GM18861 (cell line): ENCODE measurements around the gene FBXO45.
"Not testable (repeated sequence)": the region's sequence is repeated elsewhere in the genome, so short reads cannot be mapped to it uniquely, and the experiment has no call there.

Source experiments
- ATAC-seq: cut with Tn5 transposase; IDR thresholded peaks from one replicate; pipeline ENCODE4 v1.9.1; 2021; ENCODE audit not compliant: unreplicated experiment

Gene FBXO45

GRCh38 chr3:196615234-196615633 lies 46.8 kb downstream of the FBXO45 start:
- not testable (repeated sequence) for ATAC-seq

DNA sequence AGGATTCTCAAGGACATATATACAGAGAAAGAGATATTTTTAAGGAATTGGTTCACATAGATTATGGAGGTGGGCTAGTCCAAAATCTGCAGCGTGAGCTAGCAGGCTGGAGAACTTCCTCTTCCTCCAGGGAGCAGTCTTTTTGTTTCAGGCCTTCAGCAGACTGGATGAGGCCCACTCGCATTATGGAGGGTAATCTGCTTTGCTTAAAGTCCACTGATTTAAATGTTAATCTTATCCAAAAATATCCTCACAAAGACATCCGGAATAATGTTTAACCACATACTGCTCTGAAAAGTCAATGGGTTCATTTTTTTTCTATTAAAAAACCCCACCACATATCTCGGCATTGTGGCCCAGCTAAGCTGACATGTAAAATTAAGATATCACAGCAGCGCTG lies 48.8 kb downstream of the FBXO45 start:
- ATAC-seq = no peak

GRCh38 chr3:196619223-196619622 lies 50.8 kb downstream of the FBXO45 start:
- no peak for ATAC-seq

DNA sequence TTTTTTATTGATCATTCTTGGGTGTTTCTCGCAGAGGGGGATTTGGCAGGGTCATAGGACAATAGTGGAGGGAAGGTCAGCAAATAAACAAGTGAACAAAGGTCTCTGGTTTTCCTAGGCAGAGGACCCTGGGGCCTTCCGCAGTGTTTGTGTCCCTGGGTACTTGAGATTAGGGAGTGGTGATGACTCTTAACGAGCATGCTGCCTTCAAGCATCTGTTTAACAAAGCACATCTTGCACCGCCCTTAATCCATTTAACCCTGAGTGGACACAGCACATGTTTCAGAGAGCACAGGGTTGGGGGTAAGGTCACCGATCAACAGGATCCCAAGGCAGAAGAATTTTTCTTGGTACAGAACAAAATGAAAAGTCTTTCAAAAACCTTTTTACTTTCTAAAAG lies 51.2 kb downstream of the FBXO45 start:
- ATAC-seq = not testable (repeated sequence)

DNA sequence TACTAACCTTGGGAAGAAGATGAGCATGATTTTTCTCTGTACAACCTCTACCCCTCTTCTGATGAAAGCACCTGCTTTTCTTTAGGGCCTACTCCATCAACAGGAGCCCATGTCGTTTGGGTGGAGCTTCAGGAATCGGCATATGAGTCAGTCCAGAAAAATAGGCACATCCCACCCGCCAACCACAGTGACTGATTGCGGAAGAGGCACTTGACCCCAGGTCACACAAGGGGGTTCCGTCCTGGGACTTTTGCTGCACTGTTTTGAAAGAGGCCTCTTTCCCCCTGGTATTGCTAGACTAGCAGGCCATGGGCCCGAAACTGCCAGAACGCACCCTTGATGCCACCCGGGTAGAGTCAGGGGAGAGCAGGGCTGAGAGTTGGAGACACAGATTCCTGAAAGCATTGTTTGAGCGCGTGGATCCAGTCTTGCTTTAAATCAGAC lies 51.7 kb downstream of the FBXO45 start:
- no peak for ATAC-seq

GRCh38 chr3:196620684-196621083 lies 52.2 kb downstream of the FBXO45 start:
- no peak for ATAC-seq

GRCh38 chr3:196621611-196622010 lies 53.2 kb downstream of the FBXO45 start:
- ATAC-seq = no peak

GRCh38 chr3:196624067-196624790 lies 55.8 kb downstream of the FBXO45 start:
- no peak for ATAC-seq

GRCh38 chr3:196624907-196625306 lies 56.4 kb downstream of the FBXO45 start:
- ATAC-seq = no peak

- ATAC-seq = no peak
Measured at GRCh38 chr3:196625331-196625730, 56.9 kb downstream of the FBXO45 start.

GRCh38 chr3:196627918-196628231 lies 59.4 kb downstream of the FBXO45 start:
- ATAC-seq = no peak

- ATAC-seq = no peak
Measured at GRCh38 chr3:196629228-196629627, 60.8 kb downstream of the FBXO45 start.

GRCh38 chr3:196631682-196632045 lies 63.2 kb downstream of the FBXO45 start:
- ATAC-seq = no peak

DNA sequence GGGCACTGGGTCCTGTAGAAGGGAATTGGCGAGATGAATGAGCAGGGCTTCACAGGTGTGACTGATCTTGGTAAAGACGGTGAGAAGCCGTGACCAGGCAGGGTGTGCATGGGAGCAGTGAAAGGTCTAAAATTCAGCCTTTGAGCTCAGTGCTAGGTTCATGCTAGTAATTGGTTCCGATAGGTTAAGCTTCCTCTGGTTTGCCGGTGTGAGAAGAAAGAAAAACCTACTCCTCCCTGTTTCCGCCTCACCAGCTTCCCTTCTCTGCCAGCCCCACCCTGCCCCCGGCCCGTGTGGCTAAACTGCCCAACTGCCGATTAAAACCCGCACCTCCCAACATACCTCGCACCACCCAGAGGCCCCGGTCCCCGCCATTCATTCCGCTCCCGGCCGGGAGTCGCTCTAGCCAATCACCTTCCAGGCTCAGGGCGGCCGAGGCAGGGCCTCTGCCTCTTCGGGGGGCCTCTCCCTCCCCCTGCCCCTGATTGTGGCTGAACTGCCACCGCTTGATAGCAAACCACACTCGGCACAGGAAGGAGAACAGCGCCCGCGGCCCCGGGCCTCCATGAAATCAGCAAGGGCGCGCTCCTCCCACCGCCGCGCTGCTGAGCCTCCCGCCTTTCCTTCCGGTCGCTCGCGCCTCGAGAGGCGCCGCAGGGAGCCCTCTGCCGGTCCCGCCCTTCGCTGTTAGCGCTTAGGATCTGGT lies 63.7 kb downstream of the FBXO45 start:
- ATAC-seq = peak; percentile 53

DNA sequence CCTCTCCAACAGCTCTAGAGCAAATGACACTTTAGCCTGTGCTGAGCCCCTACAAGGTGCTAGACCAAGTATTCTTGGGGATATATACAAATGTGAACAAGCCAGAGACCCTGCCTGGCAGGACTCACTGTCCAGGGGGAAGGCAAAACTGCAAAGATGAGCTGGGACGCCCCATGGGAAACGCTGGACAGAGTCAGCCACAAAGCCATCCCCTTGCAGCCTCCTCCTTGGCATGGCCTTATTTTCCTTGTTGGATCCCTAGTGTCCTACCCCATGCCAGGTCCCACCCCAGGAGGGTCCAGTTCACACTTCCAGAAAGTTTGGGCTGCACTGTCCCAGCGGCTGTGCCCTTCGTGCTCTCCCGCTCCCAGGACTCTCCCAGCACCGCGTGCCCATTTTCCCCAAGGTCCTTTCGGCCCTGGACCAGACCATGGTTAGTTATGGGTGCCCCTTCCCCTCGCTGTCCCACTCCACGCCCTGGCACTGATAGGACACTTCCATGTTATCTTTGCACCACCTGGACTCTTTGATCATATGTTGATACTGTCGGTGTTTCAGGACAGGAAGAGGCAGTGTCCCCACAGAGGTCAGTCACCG lies 65.2 kb downstream of the FBXO45 start:
- ATAC-seq = no peak

DNA sequence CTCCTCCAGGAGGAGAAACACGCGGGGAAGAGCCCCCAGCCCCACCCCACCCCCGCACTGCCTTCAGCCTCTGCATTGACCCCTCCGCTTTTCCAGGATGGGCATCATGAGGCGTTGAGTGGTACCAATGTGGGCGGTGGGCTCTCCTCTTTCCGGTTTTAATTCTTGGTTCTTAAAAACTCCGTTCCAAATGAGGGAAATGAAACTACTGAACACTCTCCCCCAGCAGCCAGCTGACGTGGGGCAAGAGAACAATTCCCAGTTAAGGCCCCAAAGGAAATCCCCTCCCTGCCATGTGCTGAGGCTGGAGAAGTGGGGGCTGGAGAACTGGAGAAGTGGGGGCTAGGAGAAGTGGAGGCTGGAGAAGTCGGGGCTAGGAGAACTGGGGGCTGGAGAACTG lies 65.8 kb downstream of the FBXO45 start:
- no peak for ATAC-seq

GRCh38 chr3:196634829-196635228 lies 66.4 kb downstream of the FBXO45 start:
- no peak for ATAC-seq

DNA sequence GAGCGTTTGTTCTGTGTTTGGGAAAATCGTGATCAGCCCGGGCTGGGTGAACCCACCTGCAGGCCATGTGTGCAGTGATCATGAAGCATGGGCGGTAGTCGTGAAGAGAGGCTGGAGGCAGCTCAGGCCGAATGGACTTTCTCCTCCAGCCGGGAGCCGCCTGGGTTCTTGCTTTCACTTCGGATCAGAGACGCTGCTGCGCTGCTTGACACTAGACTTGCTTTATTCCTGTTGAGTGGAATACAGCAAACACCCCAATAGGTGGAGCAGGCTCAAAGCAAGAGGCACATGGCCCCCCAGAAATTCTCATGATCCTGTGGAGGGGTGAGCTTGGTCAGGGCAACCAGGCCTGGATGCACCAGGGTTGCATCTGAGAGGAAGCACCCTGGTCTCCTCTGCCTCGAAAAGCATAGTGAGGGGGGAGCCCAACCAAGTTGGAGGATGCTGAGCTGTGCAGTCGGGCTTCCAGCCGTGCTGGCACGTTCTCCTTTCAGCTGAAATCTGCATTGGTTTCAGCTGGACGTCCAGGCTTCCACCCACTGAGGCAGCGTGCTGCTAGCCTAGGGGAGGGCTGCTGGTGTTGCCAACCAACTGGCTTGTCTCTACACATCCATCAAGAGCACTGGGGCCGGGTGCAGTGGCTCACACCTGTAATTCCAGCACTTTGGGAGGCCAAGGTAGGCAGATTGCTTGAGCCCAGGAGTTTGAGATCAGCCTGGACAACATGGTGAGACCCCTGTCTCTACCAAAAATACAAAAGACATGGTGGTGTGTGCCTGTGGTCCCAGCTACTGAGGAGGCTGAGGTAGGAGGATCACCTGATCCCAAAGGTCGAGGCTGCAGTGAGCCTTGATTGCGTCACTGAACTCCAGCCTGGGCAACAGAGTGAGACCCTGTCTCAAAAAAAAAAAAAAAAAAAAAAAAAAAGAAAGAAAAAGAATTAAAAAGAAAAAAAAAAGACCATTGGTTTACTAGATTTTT lies 68.2 kb downstream of the FBXO45 start:
- ATAC-seq = no peak

DNA sequence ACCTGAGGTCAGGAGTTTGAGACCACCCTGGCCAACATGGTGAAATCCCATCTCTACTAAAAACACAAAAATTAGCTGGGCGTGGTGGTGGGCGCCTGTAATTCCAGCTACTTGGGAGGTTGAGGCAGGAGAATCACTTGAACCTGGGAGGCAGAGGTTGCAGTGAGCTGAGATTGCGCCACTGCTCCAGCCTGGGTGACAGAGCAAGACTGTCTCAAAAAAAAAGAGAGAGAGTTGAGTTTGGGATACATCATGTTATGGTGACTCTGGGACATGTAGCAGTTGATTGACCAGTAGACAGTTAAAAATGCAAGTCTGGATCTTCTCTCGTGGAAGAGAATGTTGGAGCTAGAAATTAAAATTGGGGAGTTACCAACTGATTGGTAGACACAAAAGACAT lies 69.5 kb downstream of the FBXO45 start:
- not testable (repeated sequence) for ATAC-seq
